Stimulated activated CD4-positive, alpha-beta T cell treated with anti-CD3 and anti-CD28 coated beads, Interleukin-2, amount 100 ng/mL, for 4 hours (primary cell): Measurements from ENCODE around the gene EHD4.

Source experiments
- DNase-seq: peaks from one replicate; pipeline ENCODE4 v3.0.0-alpha.2; 2020; ENCODE audit warnings: low read depth

Gene EHD4

GRCh38 chr15:41895957-41896356, 76.4 kb downstream of the EHD4 start:
- no peak for DNase-seq

GRCh38 chr15:41895491-41895890, 76.9 kb downstream of the EHD4 start:
- DNase-seq: no peak

GRCh38 chr15:41894791-41895463, 77.4 kb downstream of the EHD4 start:
- peak; percentile 73 for DNase-seq

- DNase-seq: no peak
Measured at GRCh38 chr15:41894251-41894790, 78.0 kb downstream of the EHD4 start.

GRCh38 chr15:41893422-41894250, 78.7 kb downstream of the EHD4 start, which contains the start of gene SPTBN5:
TSS of gene SPTBN5 (minus strand) at chr15:41894053. CDS start at chr15:41893497, 556 bp downstream.
- DNase-seq: no peak

- DNase-seq: no peak
Measured at GRCh38 chr15:41892621-41893421, 79.5 kb downstream of the EHD4 start.

GRCh38 chr15:41891946-41892345, 80.4 kb downstream of the EHD4 start:
- no peak for DNase-seq

- DNase-seq: no peak
Measured at GRCh38 chr15:41891226-41891625, 81.1 kb downstream of the EHD4 start.

- no peak for DNase-seq
Measured at GRCh38 chr15:41890050-41890690, 82.2 kb downstream of the EHD4 start.

- DNase-seq: no peak
Measured at GRCh38 chr15:41888662-41889253, 83.6 kb downstream of the EHD4 start.

- no peak for DNase-seq
Measured at GRCh38 chr15:41887893-41888292, 84.5 kb downstream of the EHD4 start.

GRCh38 chr15:41887161-41887560, 85.2 kb downstream of the EHD4 start:
- DNase-seq: no peak

GRCh38 chr15:41886741-41887140, 85.6 kb downstream of the EHD4 start:
- DNase-seq: no peak

GRCh38 chr15:41885841-41886240, 86.5 kb downstream of the EHD4 start:
- DNase-seq: no peak

GRCh38 chr15:41885321-41885720, 87.0 kb downstream of the EHD4 start:
- no peak for DNase-seq

GRCh38 chr15:41884458-41884857, 87.9 kb downstream of the EHD4 start:
- no peak for DNase-seq

- DNase-seq: no peak
Measured at GRCh38 chr15:41883484-41883825, 88.9 kb downstream of the EHD4 start.

GRCh38 chr15:41882689-41883483, 89.5 kb downstream of the EHD4 start:
- DNase-seq: no peak

- no peak for DNase-seq
Measured at GRCh38 chr15:41881920-41882688, 90.3 kb downstream of the EHD4 start.

GRCh38 chr15:41881550-41881919, 90.8 kb downstream of the EHD4 start:
- no peak for DNase-seq
